Measurements from ENCODE around the gene NUP93.
"Not testable (repeated sequence)": the region's sequence is repeated elsewhere in the genome, so short reads cannot be mapped to it uniquely, and the experiment has no call there.

The NUP93 gene

DNA sequence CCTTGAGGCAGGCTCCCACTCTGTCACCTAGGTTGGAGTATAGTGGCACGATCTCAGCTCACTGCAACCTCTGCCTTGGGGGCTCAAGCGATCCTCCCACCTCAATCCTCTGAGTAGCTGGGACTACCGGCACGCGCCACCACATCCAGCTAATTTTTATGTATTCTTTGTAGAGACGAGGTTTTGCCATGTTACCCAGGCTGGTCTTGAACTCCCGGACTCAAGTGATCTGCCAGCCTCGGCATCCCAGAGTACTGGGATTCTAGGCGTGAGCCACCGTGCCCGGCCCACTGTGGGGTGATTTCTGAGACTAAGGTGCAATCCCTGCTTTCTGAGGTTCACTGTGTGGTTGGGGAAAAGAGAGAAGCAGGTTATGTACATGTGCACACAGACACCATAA is 123.0 kb downstream of the NUP93 start:
- DNase-seq, result no peak

GRCh38 chr16:56855201-56855600 is 125.3 kb downstream of the NUP93 start:
- no peak for DNase-seq

- DNase-seq, result no peak
These were observed 126.0 kb downstream of the NUP93 start for GRCh38 chr16:56855946-56856345.

- DNase-seq, result no peak
These were observed 127.0 kb downstream of the NUP93 start for GRCh38 chr16:56856876-56857447.

GRCh38 chr16:56858374-56858773 is 128.4 kb downstream of the NUP93 start:
- no peak for DNase-seq

- no peak for DNase-seq
These were observed 129.7 kb downstream of the NUP93 start for GRCh38 chr16:56859636-56860035.

DNA sequence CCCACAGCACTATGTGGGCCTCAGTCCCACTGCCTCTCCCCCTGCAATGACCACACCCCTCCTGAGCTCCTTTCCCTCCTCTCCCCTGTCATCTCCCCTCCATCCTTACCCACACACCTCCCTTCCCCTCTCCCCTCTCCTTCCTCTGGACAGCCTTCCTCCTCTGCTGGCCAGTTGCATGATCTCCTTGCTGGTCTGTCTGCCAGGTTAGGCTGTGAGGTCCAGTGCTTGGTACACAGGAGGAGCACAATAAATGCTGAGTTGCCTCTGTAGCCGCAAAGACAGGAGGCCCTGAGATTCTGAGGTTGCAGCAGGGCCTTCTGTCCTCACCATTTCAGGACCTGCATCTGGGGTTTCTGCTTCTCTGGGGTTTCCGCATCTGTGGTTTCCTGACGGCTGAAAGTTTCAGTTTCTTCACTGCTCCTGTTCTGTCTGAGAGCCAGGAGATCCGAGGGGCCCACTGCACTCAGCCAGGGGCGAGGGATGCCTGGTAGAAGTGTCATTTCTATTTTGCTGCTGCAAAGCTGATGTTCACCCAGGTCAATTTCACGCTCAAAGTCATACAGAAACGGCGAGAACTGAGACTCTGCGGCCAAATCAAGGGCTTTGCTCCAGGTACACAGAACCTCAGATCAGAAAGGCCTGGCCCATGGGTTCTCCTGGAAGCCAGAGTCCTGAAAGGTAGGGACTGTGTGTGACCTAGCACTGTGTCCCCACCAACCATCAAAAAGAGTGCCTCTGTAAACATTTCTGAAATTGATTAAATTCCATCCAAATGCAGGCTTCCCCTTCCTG is 130.5 kb downstream of the NUP93 start:
- no peak for DNase-seq

DNA sequence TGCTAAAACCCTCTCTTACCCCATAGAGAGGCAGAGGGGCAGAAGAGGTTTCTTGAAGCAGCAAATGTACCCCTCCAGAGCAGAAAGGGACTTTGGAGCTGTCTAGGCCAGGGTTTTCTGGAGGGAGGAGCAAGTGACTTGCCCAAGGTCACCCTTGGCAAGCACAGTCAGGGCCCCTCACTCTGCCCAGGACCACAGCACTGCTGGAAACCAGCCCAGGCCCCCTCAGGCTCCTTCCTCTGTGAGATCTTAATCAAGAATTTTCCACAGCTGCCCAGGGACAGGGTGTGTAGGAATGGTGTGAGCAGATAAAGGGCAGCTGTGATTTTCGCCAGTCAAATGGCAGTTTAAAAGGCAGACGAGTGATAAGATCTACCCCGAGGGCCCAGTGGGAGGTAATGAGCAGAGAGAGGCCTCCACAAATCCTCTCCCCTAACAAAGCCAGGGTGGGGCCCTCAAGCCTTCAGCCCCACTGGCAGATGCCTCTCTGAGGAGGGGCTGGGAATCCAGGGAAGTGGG is 131.2 kb downstream of the NUP93 start:
- no peak for DNase-seq

DNA sequence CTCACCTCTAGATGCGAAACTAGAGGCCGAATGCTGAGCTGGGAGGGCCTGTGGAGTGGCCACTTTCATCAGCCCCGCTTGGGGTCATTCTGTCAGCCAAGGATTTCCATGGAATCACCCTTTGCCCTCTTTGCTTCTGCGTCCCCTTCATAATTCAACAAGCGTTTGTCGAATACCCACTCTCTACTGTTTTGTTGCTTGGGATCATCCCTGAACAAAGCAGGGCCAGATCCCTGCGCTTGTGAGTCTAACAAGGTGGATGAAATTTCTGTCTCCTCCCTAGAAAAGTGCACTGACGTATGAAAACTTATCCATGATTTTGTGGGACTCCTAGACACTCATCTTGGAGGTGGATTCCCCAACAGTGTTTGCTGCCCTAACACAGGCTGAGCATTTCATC is 131.8 kb downstream of the NUP93 start:
- no peak for DNase-seq

DNA sequence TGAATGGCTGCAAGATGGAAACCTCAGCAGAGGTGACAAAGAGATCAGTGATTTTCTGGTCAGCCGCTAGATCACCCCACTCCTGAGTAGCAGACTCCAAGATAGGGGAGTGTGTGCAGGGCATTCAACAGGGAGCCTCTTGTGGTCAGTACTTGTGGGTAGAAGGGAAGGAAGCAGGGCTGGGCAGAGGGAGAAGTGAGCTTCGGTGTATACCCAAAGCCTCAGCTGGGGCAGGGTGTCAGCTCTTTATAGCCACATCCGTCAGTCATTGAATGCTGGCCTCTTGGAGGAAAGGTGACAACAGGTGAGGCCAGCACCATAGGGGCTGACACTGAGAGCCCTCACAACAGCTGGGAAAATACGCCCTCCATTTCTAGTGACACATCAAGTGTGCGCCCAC is 132.8 kb downstream of the NUP93 start:
- DNase-seq, result no peak

- no peak for DNase-seq
These were observed 135.0 kb downstream of the NUP93 start, which contains the start of gene SLC12A3 for GRCh38 chr16:56864960-56865359. SLC12A3 (plus strand) TSS chr16:56865207; CDS start chr16:56865236, 29 bp downstream.

DNA sequence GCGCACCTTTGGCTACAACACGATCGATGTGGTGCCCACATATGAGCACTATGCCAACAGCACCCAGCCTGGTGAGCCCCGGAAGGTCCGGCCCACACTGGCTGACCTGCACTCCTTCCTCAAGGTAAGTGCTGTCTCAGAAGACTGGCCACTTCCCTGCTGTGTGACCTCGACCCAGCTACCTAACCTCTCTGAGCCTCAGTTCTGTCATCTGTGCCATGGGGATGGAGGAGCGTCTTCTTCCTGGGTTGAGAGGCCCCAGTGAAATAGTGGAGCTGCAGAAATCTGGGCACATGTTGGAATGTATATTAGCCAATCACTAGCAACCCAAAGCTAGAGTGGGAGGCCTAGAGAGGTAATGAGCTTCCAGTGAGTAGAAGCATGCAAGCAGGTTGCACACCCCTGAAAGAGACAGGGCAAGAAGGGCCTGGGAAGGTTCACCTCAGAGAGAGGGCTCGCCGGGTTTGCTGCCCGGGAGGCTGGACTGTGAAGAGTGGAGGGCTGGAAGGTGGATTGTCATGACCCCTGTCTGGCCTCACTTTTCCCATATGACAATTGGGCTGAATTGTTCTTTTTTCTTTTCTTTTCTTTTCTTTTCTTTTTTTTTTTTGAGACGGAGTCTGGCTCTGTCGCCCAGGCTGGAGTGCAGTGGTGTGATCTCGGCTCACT is 135.6 kb downstream of the NUP93 start:
- no peak for DNase-seq

DNA sequence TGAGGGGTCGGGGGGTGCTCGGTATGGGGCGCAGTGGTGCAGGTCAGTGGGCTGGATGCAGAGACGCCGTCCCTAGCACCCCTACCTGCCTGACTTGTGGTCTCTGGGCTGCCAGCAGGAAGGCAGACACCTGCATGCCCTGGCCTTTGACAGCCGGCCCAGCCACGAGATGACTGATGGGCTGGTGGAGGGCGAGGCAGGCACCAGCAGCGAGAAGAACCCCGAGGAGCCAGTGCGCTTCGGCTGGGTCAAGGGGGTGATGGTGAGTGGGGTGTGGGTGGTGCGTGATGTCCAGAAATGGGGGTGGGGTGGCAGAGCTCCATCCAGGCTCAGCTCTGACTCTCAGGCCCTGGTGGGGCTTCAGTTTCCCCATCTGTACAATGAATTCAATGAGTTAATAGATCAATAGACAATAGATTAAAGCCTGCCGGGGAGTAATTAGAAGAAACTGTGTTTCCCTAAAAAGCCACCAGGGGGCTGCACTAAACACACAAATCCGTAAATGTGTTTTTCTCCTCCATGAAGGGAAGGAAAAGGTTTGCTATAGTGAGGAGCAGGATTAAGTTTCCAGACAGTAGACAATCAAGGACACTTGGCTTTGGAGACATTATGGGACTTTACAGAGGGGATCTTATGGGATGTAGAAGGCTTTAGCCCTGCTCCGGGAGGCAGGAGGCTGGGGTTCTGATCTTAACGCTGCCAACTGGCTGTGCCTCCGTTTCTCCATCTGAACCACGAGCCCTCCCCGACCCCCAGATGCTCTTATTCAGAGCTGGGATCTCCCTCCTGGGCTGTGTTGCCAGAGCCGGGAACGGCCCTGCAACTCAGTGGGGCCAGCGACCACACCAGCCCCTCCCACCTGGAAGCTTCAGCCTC is 137.3 kb downstream of the NUP93 start:
- DNase-seq, result no peak

GRCh38 chr16:56868175-56868574 is 138.2 kb downstream of the NUP93 start:
- DNase-seq, result no peak

- DNase-seq, result not testable (repeated sequence)
These were observed 138.8 kb downstream of the NUP93 start for GRCh38 chr16:56868766-56869165.

DNA sequence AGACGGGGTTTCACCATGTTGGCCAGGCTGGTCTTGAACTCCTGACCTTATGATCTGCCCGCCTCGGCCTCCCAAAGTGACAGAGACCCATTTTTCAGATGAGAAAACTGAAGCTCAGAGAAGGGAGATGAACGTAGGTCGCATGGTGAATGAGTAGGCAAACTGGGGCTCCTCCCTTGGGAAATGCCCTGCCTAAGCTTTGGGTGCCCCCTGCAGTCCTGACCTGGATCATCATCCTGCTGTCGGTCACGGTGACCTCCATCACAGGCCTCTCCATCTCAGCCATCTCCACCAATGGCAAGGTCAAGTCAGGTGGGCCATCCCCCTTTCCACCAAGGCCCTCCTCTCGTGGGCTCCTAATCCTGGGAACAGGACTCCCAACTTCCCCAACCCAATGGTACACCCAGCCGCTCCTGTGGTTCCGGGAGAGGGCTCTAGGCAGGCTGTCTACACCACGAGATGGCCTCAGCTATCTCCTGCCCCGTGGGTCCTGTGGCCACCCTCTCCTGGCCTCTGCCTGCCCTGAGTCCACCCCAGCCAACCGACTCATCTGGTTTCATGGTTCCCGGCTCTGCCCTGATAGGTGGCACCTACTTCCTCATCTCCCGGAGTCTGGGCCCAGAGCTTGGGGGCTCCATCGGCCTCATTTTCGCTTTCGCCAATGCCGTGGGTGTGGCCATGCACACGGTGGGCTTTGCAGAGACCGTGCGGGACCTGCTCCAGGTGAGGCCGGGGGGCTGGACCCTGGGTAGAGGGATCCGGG is 139.8 kb downstream of the NUP93 start:
- DNase-seq, result no peak

DNA sequence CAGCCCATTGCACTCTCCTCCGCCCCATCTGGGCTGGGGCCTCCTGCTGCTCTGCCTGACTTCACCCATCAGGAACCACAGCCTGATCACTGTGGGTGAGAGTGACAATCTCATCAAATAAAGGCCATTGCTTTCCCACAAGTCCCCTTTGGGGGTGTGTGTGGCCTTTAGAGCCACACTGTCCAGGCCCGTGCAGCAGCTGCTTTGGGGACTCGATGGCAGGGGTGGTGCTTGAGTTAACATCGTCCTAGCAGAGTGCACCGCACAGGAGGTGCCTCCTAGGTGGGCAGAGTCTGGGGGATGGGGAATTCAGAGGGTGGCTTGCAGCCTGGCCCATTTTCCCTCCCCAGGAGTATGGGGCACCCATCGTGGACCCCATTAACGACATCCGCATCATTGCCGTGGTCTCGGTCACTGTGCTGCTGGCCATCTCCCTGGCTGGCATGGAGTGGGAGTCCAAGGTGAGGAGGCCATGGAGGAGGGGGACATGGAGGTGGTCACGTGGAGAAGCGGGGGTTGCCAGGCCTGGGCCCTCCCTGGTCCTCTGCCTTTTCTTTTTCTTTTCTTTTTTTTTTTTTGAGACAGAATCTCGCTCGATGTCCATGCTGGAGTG is 140.5 kb downstream of the NUP93 start:
- DNase-seq, result no peak

DNA sequence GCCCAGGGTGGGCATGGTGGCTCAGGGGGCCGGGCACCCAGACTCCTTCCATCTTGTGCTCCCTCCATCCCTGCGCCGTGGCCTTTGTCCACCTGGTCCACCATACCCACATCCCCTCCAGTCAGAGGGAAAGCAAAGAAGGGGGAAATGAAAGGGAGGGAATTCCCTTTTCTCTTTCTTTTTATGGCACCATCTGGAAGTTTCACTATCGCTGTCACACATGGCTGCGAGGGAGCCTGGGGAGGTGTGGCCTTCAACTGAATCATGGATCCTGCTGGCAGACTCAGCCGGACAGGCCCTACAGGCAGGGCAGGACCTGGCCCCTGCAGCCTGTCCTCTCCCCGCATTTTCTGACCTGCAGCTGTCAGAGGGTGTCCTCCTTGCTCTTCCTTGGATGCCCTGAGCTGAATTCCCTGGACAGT is 141.3 kb downstream of the NUP93 start:
- DNase-seq, result no peak

- DNase-seq, result no peak
These were observed 143.0 kb downstream of the NUP93 start for GRCh38 chr16:56872863-56873391.

GRCh38 chr16:56874800-56875199 is 144.9 kb downstream of the NUP93 start:
- DNase-seq, result no peak

DNA sequence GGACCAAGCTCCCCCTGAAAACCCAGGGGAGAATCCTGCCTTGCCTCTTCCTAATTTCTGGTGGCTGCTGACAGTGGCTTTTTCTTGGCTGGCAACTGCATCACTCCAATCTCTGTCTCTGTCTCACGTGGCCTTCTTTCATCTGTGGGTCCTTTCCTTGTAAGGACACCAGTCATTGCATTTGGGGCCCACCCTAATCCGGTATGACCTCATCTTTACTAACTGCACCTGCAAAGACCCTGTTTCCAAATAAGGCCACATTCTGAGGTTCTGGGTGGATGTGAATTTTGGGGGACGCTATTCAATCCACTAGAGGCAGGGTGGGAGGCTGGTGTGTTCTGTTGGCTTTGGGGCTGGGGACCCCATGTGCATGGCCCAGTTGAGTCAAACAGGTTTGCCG is 146.1 kb downstream of the NUP93 start:
- DNase-seq, result no peak
